Right ventricle myocardium inferior (tissue), 1 donor: ENCODE measurements around the gene METTL25. TPM values are rescaled to one million over a fixed set of nuclear protein-coding genes. Genes with fewer than 3 reads are reported as not detected.
"Not testable (repeated sequence)": the region's sequence is repeated elsewhere in the genome, so short reads cannot be mapped to it uniquely, and the experiment has no call there.

Experiments used
- ATAC-seq: fragments of 200-7000 bp; cut with Tn5 transposase; one replicate; pipeline ENCODE4 v1.9.1; 2020; ENCODE audit warnings: mild to moderate bottlenecking, moderate library complexity
- DNase-seq: peaks from one replicate; pipeline ENCODE4 v3.0.0; 2021; ENCODE audit errors: missing footprints
- intact Hi-C: fragments of 100-400 bp; cut with DNase I; formaldehyde crosslinking; loops from one replicate; pipeline ENCODE4 v1.11.0; 2022
- long read RNA-seq: library from polyadenylated mRNA; unstranded; transcript quantifications from one replicate; pipeline ENCODE4 v2.0.0, GENCODE V29; 2021
- total RNA-seq: library from RNA; stranded (reverse); fragmentation: NEBNext Ultra II Directional; extraction: Animal tissue kit (Norgen Biotek cat#: 25700); gene quantifications from one replicate; pipeline ENCODE4 v1.2.1, GENCODE V29; 2021
- donor health status: DM: no; HTN: yes; CAD: no; lungs with severe emphysema.

METTL25 gene
- total RNA-seq: 15.0 TPM
- long read RNA-seq: 0 reads

- intact Hi-C loops: no loop called here
- DNase-seq (peak; percentile 98), ATAC-seq (peak; percentile 99)
Observed at GRCh38 chr12:82358200-82359114, at the start of gene METTL25, which contains the start of gene CCDC59. METTL25 (plus strand) TSS chr12:82358529; CDS start chr12:82358566, 37 bp downstream. CCDC59 (minus strand) TSS chr12:82358387; CDS start chr12:82358376, 11 bp downstream.

GRCh38 chr12:82314406-82314892, 43.9 kb upstream of the METTL25 start:
- intact Hi-C loops: no loop called here
- DNase-seq (no peak), ATAC-seq (no peak)

DNA sequence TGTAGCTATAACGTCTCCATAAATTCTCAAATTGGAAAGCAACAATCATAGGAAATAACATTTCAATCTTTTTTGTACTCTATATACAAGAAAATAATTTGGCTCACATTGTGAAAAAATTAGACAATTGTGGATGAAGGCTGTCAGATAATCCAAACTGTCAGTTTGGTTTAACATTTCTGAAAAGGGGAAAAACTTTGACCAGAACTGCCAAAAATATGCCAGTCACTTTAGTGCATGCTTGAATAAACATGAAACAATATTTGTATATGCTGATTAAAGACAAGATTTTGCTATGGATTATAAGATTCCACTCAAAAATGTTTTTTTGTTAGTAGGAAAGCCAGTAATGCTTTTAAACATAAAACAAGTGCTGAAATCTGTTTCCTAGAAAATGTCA, 39.1 kb upstream of the METTL25 start:
- intact Hi-C loops: no loop called here
- DNase-seq (no peak), ATAC-seq (no peak)

GRCh38 chr12:82325540-82326336, 32.6 kb upstream of the METTL25 start:
- ATAC-seq (no peak), DNase-seq (no peak)
- intact Hi-C loops: loop anchor here (2.0 kb wide), 1 partner anchor 681 kb away; no protein-coding TSS in a partner anchor

DNA sequence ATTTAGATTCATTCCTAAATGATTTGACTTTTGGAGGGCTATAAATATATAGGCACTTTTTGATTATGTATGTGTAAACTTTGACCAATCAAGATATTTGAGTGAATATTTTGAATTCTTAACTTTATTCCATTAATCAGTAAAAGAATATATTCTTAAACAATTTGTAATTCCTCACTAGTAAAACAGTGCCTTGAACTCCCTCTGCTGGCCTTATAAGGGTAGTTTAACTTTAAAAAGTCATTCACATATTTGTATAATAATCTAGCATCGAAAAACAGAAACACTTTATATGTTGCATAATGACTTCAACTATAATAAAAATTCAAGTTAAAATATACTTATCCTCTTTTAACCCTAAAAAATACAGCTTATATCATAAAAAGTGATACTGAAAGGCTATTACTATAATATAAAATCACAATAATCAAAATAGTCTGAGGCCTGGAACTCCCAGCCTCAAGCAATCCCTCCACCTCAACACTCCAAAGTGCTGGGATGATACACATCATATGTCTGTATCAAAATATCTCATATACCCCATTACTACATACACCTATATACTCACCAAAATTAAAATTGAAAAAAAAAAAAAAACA, 31.3 kb upstream of the METTL25 start:
- intact Hi-C loops: loop anchor here (2.0 kb wide), 1 partner anchor 682 kb away; no protein-coding TSS in a partner anchor
- ATAC-seq: no peak
- no peak for DNase-seq

GRCh38 chr12:82327861-82328260, 30.5 kb upstream of the METTL25 start:
- ATAC-seq (no peak), DNase-seq (no peak)
- intact Hi-C loops: loop anchor here (2.0 kb wide), 1 partner anchor 683 kb away; no protein-coding TSS in a partner anchor

GRCh38 chr12:82329508-82329907, 28.8 kb upstream of the METTL25 start:
- DNase-seq (no peak), ATAC-seq (no peak)
- intact Hi-C loops: no loop called here

GRCh38 chr12:82350161-82350560, 8.2 kb upstream of the METTL25 start:
- DNase-seq: no peak
- intact Hi-C loops: no loop called here
- ATAC-seq: no peak

GRCh38 chr12:82351390-82351789, 6.9 kb upstream of the METTL25 start:
- no peak for DNase-seq
- intact Hi-C loops: no loop called here
- no peak for ATAC-seq

GRCh38 chr12:82357340-82357739, 989 bp upstream of the METTL25 start:
- intact Hi-C loops: no loop called here
- no peak for ATAC-seq
- no peak for DNase-seq

- ATAC-seq: no peak
- intact Hi-C loops: no loop called here
- DNase-seq: no peak
Observed at GRCh38 chr12:82357845-82358199, 507 bp upstream of the METTL25 start.

- ATAC-seq: no peak
- intact Hi-C loops: no loop called here
- peak; percentile 72 for DNase-seq
Observed at GRCh38 chr12:82359115-82359478, 768 bp downstream of the METTL25 start.

GRCh38 chr12:82360834-82361233, 2.5 kb downstream of the METTL25 start:
- DNase-seq, intact Hi-C loops, ATAC-seq: not testable (repeated sequence)

- ATAC-seq (no peak), DNase-seq (peak; percentile 70)
- intact Hi-C loops: no loop called here
Observed at GRCh38 chr12:82361461-82361915, 3.2 kb downstream of the METTL25 start.

GRCh38 chr12:82363990-82364389, 5.7 kb downstream of the METTL25 start:
- DNase-seq (no peak), ATAC-seq (no peak)
- intact Hi-C loops: no loop called here

GRCh38 chr12:82366197-82366596, 7.9 kb downstream of the METTL25 start:
- ATAC-seq: no peak

GRCh38 chr12:82375201-82375600, 16.9 kb downstream of the METTL25 start:
- DNase-seq: no peak
- no peak for ATAC-seq
- intact Hi-C loops: no loop called here

More at GRCh38 chr12:82366197-82366596, 7.9 kb downstream of the METTL25 start:
- no peak for DNase-seq
- intact Hi-C loops: no loop called here

- intact Hi-C loops: no loop called here
- DNase-seq (no peak), ATAC-seq (no peak)
Observed at GRCh38 chr12:82378997-82379396, 20.7 kb downstream of the METTL25 start.
